SU-DHL-6 (cell line): ENCODE results near the gene AXL.

ENCODE experiments used
- H2AFZ ChIP-seq: fragments of 200-600 bp; sonication (generic); 2 replicates; pipeline ENCODE4 v1.6.1; 2014; ENCODE audit warnings: low read depth, mild to moderate bottlenecking, moderate library complexity, mixed read lengths, antibody characterized with exemption, low read length; ENCODE audit not compliant: severe bottlenecking
- H3F3A ChIP-seq: fragments of 200-600 bp; shearing (Covaris generic); 2 replicates; pipeline ENCODE4 v1.6.0; 2016; ENCODE audit warnings: antibody characterized with exemption, mild to moderate bottlenecking; ENCODE audit not compliant: insufficient read depth
- H3K27ac ChIP-seq: fragments of 200-600 bp; sonication (generic); 2 replicates; pipeline ENCODE4 v1.5.1; 2016; ENCODE audit warnings: low read depth, mild to moderate bottlenecking, low read length, moderate library complexity, mixed read lengths
- H3K27me3 ChIP-seq: fragments of 200-600 bp; sonication (generic), shearing (Covaris generic); 2 replicates; pipeline ENCODE4 v1.6.0; 2014; ENCODE audit warnings: mild to moderate bottlenecking, low read length
- H3K36me3 ChIP-seq: fragments of 200-600 bp; sonication (generic); 2 replicates; pipeline ENCODE4 v1.6.1; 2014; ENCODE audit warnings: mild to moderate bottlenecking, low read length, mixed read lengths
- H3K4me2 ChIP-seq: fragments of 300-600, 200-600 bp; shearing (Covaris generic), sonication (generic); 2 replicates; pipeline ENCODE4 v1.6.0; 2014; ENCODE audit warnings: low read length, low read depth, mild to moderate bottlenecking; ENCODE audit not compliant: poor library complexity, severe bottlenecking
- H3K4me3 ChIP-seq: fragments of 200-600 bp; sonication (generic); 2 replicates; pipeline ENCODE4 v1.5.1; 2014; ENCODE audit warnings: antibody characterized with exemption, low read length, mild to moderate bottlenecking, mixed read lengths; ENCODE audit not compliant: insufficient read depth, poor library complexity, severe bottlenecking
- H3K79me2 ChIP-seq: fragments of 200-600 bp; sonication (generic); 2 replicates; pipeline ENCODE4 v1.6.1; 2014; ENCODE audit warnings: mild to moderate bottlenecking, low read length, moderate library complexity; ENCODE audit not compliant: insufficient read depth
- H3K9ac ChIP-seq: fragments of 200-600 bp; sonication (generic); 2 replicates; pipeline ENCODE4 v1.7.0; 2014; ENCODE audit warnings: mild to moderate bottlenecking, low read length
- H3K9me2 ChIP-seq: fragments of 200-600 bp; sonication (generic); replicated peaks from 2 replicates; pipeline ENCODE4 v1.6.1; 2014; ENCODE audit warnings: low read length; ENCODE audit not compliant: insufficient read depth
- H3K9me3 ChIP-seq: fragments of 200-600 bp; sonication (generic); 2 replicates; pipeline ENCODE4 v1.6.1; 2014; ENCODE audit warnings: low read length, mixed read lengths; ENCODE audit not compliant: insufficient read depth
- H4K20me1 ChIP-seq: fragments of 200-600 bp; sonication (generic); 2 replicates; pipeline ENCODE4 v1.6.1; 2014; ENCODE audit warnings: low read depth, mild to moderate bottlenecking, antibody characterized with exemption, low read length, moderate library complexity, mixed read lengths
- CTCF ChIP-seq: fragments of 200-600 bp; sonication (generic); IDR thresholded peaks from one replicate; pipeline ENCODE4 v1.5.1; 2017; ENCODE audit warnings: antibody characterized with exemption, mild to moderate bottlenecking, low read length, moderate library complexity; ENCODE audit not compliant: insufficient read depth, poor library complexity, severe bottlenecking
- EZH2phosphoT487 ChIP-seq: fragments of 200-600 bp; sonication (generic), shearing (Covaris generic); conservative IDR thresholded peaks from 2 replicates; pipeline ENCODE4 v1.6.1; 2018; ENCODE audit warnings: mild to moderate bottlenecking, antibody characterized with exemption, low read length, moderate library complexity, mixed read lengths

The AXL gene

GRCh38 chr19:41294393-41294792 is 75.4 kb downstream of the AXL start:
- Histone ChIP-seq H3K27me3 (no peaks in the 10 kb centered on the region), H3K36me3 (peaks cover 44% of the 10 kb centered on the region; the same call in 1 of the 2 replicates), H3K27ac (no peak overlapping the region), H3F3A (no peaks in the 10 kb centered on the region), H4K20me1 (peaks cover 4% of the 10 kb centered on the region; the same call in 1 of the 2 replicates), H3K4me2 (no peak overlapping the region), H3K9me3 (no peaks in the 10 kb centered on the region), H3K9me2 (no peaks in the 10 kb centered on the region), H3K9ac (no peak overlapping the region), H2AFZ (no peak overlapping the region), H3K4me3 (no peak overlapping the region), H3K79me2 (0 out of 2 replicates have a peak, but pooled peaks cover 7% of the 10 kb centered on the region)
- TF ChIP-seq CTCF: no peak
- no peak for TF ChIP-seq EZH2phosphoT487

- no peaks in the 10 kb centered on the region for H3K9me2 ChIP-seq
- H3K27me3 ChIP-seq: no peaks in the 10 kb centered on the region
- peaks cover 4% of the 10 kb centered on the region; the same call in 1 of the 2 replicates for H4K20me1 ChIP-seq
- no peaks in the 10 kb centered on the region for H3K9me3 ChIP-seq
- peaks cover 41% of the 10 kb centered on the region; the same call in 1 of the 2 replicates for H3K36me3 ChIP-seq
- no peak overlapping the region for H3K27ac ChIP-seq
- H2AFZ ChIP-seq: no peak overlapping the region
- 0 out of 2 replicates have a peak, but pooled peaks cover 7% of the 10 kb centered on the region for H3K79me2 ChIP-seq
- H3F3A ChIP-seq: no peaks in the 10 kb centered on the region
- no peak overlapping the region for H3K4me3 ChIP-seq
- no peak for TF ChIP-seq CTCF
- TF ChIP-seq EZH2phosphoT487: no peak
- H3K9ac ChIP-seq: no peak overlapping the region
- no peak overlapping the region for H3K4me2 ChIP-seq
Observed at GRCh38 chr19:41295499-41295898, 76.5 kb downstream of the AXL start.

DNA sequence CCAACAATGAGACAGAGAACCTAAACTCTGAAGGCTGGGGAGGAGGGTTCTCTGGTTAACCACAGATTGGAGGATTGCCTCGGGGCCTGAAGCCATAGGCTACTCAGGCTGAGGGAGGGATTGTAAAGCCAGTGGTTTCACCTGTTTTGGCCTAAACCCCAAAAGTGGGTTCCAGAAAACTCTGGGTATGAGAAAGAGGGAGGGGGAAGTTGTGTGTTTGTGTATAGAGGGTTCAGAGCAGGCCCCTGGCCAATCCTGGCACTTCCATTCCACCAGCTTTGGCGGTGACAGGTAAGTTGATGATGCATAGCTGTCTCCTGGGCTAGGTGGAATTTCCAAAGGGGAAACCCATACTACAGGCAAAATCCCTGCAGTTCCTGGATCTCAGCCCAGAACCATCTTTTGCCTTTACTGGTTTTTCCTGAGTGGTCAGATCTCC is 77.4 kb downstream of the AXL start:
- H4K20me1 ChIP-seq: peaks cover 4% of the 10 kb centered on the region; the same call in 1 of the 2 replicates
- no peak overlapping the region for H3K4me3 ChIP-seq
- no peaks in the 10 kb centered on the region for H3K27me3 ChIP-seq
- H3K36me3 ChIP-seq: peaks cover 37% of the 10 kb centered on the region; the same call in 1 of the 2 replicates
- no peaks in the 10 kb centered on the region for H3K9me3 ChIP-seq
- H3K9ac ChIP-seq: no peak overlapping the region
- H2AFZ ChIP-seq: no peak overlapping the region
- 0 out of 2 replicates have a peak, but pooled peaks cover 7% of the 10 kb centered on the region for H3K79me2 ChIP-seq
- no peak overlapping the region for H3K4me2 ChIP-seq
- H3F3A ChIP-seq: no peaks in the 10 kb centered on the region
- H3K9me2 ChIP-seq: no peaks in the 10 kb centered on the region
- H3K27ac ChIP-seq: no peak overlapping the region
- no peak for TF ChIP-seq EZH2phosphoT487
- no peak for TF ChIP-seq CTCF
